Fibroblast of skin of left quadriceps (primary cell): ENCODE data around the gene DCXR.

Experiments
- DNase-seq, 2 experiments: peaks; one replicate each; pipeline ENCODE4 v3.0.0-alpha.2; 2013; ENCODE audit warnings: low read depth in 2 of 2

Gene DCXR

DNA sequence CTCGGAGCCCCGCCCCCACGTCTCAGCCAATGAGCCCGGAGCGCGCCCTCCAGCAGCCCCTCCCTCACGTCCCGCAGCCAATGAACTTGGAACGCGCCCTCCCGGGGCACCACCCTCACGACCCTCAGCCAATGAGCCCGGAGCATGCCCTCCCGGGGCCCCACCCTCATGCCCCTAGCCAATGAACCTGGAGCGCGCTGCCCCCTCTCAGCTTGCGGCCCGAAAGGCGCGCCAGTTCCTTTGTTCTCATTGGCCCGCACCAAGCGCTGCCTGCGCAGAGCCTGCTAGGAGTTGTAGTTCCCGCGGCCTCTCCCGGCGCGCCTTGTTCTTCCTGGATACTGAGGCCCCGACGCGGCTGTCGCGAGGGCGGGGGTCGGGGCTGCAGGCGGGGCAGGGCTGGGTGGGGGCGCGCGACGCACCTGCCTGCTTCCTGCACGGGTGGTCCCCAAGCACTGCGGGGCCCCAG is 14.5 kb downstream of the DCXR start, which contains the start of gene LRRC45:
Gene LRRC45 (plus strand): TSS at position 325 of the 466 bp plus-strand sequence. CDS start 339 bp downstream, outside the sequence.
- peak; percentile 99 for DNase-seq

DNA sequence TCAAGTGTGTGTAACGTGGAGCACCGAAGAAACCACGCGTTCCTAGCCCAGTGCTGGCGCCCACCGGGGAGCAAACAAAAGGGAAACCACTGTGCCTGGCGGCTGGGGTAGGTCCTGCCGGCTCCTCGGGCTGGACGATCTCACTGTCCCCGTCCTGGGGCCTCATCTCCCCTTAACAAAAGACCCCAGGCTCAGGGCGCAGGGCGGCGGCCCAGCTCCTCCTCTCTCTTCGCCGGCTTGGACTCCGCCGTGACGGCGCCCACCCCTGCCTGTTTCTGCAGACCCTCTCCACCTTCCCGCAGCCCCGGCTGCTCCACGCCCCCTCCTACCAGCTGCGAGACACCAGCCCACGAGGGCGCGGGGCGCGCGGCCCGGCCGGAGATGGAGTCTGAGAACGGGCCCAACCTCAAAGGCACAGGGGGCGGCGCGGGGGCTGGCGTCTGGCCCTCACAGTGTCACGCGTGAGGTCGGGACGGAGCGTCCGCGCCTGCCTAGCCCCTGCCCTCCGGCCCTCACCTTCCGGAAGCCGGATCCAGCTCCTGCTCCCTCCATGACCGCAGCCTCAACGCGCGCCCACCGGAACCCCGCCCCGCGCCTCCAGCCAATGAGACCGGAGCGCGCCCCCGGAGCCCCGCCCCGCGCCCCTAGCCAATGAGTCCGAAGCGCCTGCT is 15.1 kb downstream of the DCXR start, which contains the start of gene CENPX:
Gene CENPX (minus strand): TSS at position 569 of the 671 bp plus-strand sequence. CDS start 17 bp downstream, at position 552.
- DNase-seq, result no peak

DNA sequence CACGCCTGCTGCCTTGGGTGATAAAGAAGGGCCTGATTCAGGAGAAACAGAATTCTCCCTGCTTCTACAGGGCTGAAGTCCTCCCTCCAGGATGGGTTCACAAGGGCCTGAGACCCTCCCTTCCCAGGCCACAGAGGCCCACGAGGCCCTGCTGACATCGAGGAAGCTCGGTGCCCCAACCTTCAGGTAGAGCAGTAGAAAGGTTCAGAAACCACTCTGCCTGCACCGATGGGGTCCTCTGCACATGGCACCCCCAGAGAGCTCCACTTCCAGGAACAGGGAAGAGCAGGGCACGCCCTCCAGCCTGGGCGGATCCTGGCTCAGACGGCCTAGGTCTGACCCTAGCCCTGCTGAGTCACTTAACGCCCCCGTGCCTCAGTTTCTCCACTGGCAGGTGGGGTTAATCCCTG is 15.6 kb downstream of the DCXR start:
- no peak for DNase-seq

- no peak for DNase-seq
These were observed 16.2 kb downstream of the DCXR start for GRCh38 chr17:82021107-82021899.

- no peak for DNase-seq
These were observed 16.9 kb downstream of the DCXR start for GRCh38 chr17:82020572-82021106.

DNA sequence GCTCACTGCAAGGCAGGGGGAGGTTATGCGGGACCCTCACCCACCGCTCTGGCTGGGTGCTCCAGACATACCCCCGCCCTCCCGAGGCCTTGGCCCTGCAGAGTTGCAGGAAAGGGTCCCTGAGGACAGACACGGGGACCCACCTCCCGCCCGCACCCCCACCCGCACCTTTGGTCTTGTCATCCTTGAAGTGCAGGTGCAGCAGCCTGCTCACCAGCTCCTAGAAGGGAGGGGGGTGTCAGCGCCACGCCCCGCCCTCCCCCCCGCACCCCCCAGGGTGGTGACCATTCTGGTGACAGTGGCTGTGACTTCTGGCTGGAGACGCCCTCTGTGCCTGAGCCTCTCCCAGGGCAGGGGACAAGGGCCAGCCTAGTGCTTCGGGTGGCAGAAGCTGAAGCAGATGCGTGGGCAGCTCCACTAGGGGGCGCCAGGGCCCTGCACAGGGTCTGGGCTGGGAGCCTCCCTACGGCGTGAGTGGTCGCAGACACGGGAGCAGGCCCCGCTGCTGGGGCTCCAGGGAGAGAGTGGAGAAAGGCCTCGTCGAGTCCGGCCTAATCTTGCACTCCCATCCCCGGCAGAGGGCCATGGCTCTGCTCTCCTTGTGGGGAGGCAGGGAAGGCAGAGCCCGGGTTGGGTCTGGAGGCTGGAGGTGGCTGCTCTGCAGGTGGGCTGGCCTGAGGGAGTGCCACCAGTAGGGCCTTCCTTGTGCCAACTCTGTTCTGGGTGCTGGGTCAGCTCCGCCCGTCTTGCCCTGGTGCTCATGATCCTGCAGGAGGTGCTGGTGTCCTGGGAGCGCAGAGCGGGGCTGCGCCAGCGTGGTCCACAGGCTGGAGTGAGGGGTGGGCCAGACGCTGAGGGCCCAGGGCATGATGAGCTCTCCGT is 17.6 kb downstream of the DCXR start:
- DNase-seq, result no peak

- no peak for DNase-seq
These were observed 18.4 kb downstream of the DCXR start for GRCh38 chr17:82018989-82019689.

- DNase-seq, result no peak
These were observed 19.1 kb downstream of the DCXR start for GRCh38 chr17:82018152-82018988.

DNA sequence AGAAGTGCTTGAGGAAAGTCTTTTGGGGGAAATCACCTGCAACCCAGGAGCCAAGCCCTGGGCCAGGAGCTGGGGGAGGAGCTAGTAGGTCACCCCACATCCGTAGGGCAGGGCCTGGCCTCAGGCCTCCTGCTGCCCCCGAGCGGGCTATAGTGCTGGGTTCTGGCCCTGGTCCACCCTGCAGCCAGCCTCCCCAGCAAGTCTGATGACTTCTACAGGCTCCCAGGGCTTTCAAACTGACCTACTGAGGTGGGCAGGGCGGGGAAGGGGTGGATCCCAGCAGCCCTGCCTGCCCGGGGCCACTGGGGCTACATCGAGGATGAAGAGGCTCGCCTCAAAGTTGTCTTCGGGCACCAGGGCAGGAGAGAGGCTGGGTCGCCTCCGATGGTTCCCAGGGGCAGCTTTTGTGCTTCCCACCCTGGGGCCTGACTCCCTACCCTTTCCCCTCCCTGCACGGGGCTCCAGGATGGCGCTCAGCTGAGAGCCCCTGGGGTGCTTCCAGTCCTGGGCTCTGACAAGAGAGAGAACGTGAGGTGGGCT is 19.8 kb downstream of the DCXR start:
- DNase-seq, result no peak

GRCh38 chr17:82016875-82017459 is 20.5 kb downstream of the DCXR start:
- DNase-seq, result no peak

DNA sequence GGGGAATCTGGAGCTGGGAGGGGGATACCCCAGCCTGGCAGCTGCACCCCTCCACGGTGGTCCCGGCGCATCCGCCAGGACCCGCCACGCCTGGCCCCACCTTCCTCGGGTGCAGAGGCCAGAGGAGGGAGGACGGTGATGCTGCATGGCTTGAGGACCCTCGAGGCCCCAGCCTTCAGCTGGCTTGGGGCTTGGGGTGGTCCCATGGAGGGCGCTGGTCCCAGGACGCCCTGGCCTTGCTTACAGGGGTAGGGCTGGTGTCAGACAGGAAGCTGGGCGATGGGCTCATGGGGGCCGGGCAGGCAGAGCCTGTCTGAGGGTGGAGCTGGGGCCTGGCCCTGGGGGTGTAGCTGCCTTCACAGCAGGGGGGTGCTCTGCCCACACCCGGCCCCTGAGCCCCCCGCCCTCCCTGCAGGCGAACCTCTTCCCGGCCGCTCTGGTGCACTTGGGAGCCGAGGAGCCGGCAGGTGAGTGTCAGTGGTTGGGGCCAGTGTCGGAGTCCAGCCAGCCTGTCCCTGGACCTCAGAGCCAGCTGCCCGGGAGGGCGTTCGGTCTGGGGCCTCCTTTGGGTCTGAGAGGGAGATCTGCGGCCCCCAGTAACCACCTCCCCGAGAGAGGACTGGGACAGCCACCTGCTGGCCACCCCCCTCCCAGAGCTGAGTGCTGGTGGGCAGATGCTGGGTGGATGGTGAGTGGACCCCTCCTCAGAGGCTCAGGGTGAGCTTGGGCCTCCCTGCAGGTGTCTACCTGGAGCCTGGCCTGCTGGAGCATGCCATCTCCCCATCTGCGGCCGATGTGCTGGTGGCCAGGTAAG is 21.2 kb downstream of the DCXR start:
- no peak for DNase-seq

GRCh38 chr17:82015311-82015971 is 22.1 kb downstream of the DCXR start:
- no peak for DNase-seq

GRCh38 chr17:82014971-82015310 is 22.6 kb downstream of the DCXR start:
- no peak for DNase-seq

DNA sequence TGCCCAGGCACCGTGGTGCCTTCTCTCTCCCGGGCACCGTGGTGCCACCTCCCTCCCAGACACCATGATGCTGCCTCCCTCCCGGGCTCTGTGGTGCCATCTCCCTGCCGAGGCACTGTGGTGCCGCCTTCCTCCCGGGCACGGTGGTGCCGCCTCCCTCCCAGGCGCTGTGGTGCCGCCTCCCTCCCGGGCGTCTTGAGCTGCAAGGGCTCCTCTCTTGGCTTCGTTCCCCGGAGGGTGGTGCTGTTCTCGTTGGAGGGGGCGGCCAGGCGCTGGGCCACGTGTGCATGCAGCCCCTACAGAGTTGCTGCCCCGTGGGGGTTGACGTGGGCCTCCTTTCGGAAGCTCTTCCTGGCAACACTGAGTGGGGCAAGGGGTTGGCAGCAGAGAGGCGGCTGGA is 23.1 kb downstream of the DCXR start:
- no peak for DNase-seq

GRCh38 chr17:82013772-82014321 is 23.6 kb downstream of the DCXR start:
- DNase-seq, result no peak

DNA sequence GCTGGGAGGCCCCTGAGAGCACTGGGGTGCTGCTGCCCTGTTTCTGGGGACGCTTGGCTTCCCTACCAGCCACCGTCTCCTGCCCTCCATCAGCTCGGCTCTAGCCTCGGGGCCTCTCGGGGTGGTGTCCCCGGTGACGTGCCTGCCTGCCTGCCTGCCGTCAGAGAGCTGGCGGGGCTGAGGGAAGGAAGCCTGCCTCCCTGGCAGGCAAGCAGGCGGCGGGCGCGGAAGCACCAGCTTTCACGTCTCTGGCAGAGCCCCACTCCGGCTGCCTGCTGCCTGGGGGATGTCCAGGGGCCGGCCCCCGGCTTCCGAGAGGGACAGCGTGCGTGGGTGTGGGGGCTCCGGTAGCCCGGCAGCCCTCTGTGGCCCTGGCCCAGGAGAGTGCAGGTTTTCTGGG is 24.2 kb downstream of the DCXR start:
- no peak for DNase-seq

DNA sequence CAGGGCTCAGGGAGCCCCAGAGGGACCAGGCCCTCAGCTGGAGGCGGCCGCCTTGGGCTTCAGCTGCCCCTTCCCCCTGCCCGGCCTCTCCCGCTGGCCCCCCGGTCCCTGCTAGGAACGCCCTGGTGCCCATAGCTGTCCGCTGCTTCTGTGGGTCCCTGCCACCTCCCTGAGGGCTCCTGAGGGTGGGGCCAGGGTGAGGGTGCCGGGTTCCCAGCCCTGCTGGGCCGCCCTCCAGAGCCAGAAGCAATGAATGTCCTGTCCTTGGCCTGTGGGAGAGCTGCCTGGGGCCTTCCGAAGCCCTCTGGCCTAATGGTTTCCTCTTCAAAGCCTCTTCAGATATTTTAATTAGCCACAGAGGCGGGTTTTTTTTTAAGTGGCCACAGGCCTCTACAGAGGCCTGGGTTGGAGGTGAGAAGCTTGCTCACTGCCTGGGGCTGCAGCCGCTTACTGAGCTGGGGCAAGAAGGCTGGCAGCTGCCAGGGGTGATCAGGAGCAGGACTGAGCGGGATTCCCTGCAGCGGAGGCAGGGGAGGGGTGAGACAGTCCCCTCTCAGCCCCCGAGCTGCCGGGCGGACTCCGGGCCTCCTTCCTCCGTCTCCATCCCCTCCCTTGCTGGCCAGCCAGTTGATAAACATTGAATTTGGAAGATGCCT is 24.7 kb downstream of the DCXR start:
- DNase-seq, result no peak
